HG03558 (cell line): ENCODE results near the gene CDC123.
"Not testable (repeated sequence)": the region's sequence is repeated elsewhere in the genome, so short reads cannot be mapped to it uniquely, and the experiment has no call there.

Source experiments
- ATAC-seq: cut with Tn5 transposase; IDR thresholded peaks from one replicate; pipeline ENCODE4 v1.9.1; 2021; ENCODE audit warnings: moderate number of reproducible peaks; ENCODE audit not compliant: unreplicated experiment; ENCODE audit errors: extremely low read depth

Gene CDC123

GRCh38 chr10:12279281-12279680 lies 83.3 kb downstream of the CDC123 start:
- no peak for ATAC-seq

DNA sequence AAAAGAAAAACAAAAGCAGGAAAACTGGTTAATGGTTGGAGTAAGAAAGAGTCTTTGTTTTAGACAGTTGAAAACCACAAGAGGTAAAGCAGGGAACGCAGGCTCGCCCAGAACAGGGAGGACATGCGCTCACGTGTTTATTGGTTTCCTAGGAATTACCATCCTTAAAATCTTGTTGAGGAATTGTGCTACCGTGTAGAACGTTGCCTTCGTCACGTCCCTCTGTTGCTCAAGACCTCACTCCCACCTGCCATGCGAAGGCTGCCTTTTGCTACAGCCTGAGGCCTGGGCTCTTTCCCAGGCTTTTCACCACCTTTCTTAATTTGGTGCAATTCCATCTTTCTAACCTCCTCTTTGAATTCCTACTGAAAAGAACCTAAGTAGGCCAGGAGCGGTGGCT lies 91.8 kb downstream of the CDC123 start:
- no peak for ATAC-seq

- not testable (repeated sequence) for ATAC-seq
Measured at GRCh38 chr10:12297784-12298183, 101.8 kb downstream of the CDC123 start.

DNA sequence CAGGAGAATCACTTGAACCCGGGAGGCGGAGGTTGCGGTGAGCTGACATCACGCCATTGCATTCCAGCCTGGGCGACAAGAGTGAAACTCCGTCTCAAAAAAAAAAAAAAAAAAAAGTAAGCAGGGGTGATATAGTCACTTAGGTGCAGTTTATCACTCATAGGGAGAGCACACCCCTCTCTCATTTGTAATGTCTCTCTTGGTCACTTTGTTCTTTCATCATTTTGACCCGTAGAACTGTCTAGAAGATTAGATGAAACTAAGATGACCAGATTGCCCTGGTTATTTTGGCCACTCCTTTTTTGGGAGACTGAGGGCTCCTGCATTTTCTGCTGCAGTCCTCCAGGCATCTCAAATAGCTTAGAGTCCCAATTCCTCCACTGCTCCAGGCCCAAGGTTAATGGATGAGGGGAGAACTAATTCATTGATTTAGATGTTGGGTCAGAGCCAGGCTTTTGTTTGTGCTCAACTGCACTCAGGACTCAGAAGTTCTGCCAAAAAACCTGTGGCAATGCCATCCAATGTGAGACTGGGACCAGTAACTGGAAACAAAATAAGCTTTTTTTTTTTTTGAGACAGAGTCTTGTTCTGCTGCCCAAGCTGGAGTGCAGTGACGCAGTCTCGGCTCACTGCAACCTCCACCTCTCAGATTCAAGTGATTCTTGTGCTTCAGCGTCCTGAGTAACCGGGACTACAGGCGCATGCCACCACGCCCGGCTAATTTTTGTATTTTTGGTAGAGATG lies 103.4 kb downstream of the CDC123 start:
- ATAC-seq = no peak
